ENCODE measurements around the gene NAB2. TPM values are rescaled to one million over a fixed set of nuclear protein-coding genes. Genes with fewer than 3 reads are reported as not detected.
A peak's percentile ranks its signal among the peaks of the same experiment; 100 is the strongest.
"Not testable (repeated sequence)": the region's sequence is repeated elsewhere in the genome, so short reads cannot be mapped to it uniquely, and the experiment has no call there.

The NAB2 gene
- 33.2 TPM for total RNA-seq

DNA sequence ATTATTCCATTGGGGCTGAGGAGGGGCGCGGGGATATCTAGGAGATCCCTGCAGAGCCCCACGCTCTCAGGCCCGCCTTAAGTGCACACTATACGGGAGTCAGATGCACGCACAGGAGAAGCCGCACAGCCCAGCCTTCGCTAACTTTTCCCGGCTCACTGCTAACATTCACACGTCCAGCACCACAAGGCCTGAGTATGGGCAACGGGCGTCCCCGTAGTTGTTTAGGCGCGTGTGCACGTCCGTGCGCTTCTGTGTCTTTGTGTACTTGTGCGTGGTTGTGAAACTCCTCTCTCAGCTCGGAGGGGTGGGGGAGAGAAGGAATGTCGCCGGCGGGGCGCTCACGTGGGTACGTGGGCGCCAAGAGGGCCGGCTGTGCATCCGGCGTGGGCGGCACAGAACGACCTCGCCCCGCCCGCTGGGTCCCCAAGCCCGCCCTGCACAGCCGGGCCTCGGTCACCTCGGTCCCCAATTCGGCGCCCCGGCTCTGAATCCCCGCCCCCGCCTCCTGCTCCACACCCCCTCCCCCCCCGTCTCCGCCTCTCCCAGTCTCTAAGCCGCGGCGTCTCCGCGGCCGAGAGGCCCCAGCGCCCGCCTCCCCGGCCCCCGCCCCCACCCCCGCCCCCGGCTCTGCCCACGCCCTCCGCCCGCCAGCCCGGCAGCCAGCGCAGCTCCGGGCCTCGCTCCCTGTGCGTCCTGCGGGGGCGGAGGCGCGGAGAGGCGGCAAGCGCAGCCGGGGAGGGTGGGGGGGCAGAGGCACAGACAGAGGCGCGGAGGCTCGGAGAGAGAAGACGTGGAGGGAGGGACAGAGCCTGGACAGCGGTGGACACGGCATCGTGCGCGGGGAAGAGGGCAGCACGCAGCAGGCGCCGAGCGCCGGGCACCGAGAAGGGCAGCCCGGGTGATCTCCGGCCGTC is at the start of gene NAB2:
NAB2 (plus strand) TSS at position 761 of the 917 bp plus-strand sequence. CDS start 158 bp downstream, outside the sequence.
- DNase-seq: peak; percentile 87

DNA sequence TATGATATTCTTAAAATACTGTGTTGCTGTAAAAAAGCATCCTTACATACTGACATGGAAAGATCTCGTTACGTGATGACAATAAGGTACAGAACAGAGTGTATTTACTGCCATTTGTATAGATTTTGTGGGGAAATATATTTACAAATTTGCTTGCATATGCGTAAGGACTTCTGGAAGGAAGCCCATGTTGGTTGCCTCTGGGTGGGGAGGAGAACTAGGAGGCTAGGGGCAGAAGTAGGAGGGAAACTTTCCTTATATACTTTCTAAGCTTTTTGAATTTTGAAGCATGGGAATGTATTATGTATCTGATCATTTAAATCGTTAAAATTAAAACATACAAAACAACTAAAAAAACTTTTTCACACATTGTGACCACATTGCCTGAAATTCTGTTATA is 48.7 kb upstream of the NAB2 start:
- no peak for DNase-seq

GRCh38 chr12:57040750-57041149 is 48.2 kb upstream of the NAB2 start:
- no peak for DNase-seq

DNA sequence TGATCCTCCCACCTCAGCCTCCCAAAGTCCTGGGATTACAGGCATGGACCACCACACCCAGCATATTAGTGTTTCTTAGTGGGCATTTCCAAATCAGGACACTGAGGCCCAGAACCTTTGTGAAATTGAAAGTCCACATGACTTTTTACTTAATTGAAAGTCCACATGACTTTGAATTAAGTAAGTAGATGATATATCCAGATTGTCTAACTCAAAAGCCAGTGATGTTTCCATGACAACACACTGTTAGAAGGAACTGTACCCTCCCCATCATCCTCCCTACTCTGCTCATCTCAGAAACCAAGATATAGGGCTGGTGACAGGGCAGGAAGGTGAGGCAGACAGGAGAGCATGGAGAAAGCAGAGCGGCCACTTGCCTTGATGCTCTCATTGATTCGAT is 46.2 kb upstream of the NAB2 start:
- no peak for DNase-seq

DNA sequence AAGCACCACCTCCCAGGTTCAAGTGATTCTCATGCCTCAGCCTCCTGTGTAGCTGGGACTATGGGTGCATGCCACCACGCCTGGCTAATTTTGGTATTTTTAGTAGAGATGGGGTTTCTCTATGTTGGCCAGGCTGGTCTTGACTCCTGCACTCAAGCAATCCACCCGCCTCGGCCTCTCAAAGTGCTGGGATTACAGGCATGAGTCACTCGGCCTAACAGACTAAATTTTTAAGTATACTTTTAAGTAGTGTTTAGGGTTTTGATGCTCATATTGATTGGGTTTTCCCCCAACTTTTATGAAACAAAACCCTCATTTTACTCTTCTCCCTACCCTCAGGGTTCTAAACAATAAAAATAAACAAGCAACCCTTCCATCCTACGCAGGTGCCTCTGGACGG is 44.4 kb upstream of the NAB2 start:
- DNase-seq: no peak

GRCh38 chr12:57044889-57045288 is 44.0 kb upstream of the NAB2 start:
- no peak for DNase-seq

GRCh38 chr12:57046086-57046791 is 42.7 kb upstream of the NAB2 start:
- no peak for DNase-seq

DNA sequence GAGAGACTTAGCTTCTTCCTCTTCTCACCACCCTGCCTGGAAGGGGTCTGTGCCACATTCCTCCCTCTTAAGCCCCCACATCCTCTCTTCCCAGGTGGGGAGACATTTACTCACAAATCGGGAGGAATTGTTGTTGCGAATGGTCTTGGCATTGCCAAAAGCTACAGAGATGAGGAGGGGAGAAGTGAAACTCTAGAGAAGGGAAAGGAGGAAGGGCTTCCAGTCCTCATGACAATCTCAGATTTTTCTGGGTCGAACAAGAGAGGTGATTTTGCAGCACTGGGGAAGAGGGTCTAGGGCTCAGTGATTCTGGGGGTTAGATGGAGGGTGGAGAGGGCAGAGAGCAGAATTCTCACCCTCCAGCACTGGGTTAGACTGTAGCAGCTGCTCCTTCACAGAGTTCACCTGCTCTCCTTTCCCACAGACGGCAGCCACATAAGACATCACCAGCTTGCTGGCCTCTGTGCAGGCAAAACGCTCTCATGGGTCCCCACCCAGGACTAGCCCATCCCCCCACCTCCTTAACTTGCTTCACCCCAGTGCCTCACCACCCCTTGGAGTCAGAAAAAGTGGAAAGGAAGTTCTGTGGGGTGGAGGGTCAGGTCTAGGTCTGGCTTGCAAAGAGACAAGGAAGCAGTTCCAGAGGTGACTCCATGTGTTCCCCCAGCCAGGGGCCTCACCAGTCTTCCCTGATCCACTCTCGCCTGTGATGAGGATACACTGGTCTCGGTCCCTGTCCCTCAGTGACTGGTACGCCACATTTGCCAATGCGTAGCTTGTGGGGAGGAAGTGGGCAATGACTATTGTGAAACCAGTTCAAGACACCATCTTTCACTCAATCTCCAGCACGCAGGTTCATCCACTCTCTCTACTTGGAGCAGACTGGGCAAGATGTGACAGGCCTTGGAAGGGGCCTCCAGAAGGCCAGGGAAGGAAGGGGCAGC is 41.7 kb upstream of the NAB2 start:
- DNase-seq: no peak

- no peak for DNase-seq
Measured at GRCh38 chr12:57047981-57048380, 40.9 kb upstream of the NAB2 start.

DNA sequence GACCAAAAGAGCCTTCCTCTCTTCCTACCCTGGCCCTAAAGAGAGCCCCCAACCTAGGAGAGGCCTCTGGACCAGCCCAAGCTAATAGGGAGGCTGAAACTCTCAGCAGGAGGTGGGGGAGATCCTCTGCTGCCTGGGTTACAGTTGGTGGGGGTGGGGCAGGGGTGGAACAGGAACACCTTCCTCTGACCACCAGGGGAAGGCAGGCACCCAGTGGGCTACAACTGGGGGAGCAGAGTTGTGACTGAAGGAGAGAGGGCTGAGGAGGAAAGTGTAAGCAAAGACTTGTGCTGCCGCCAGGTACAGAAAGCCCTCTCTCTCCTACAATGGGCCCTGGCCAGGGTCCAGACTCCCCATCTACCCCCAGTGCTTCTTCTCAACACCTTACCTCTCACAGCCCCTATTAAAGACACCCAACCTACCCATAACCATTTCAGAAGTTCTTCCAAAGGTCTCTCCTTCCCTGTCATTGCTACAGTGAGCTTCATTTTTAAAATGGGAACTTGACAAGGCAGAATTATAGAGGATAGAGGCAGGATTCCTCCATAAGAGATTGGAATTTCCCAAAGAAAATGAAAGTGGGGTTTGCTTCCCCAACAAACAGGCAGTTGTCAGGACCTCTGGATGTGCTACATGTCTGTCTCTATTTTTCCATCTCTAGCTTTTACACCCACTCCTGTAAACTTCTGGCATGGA is 40.3 kb upstream of the NAB2 start:
- DNase-seq: no peak

DNA sequence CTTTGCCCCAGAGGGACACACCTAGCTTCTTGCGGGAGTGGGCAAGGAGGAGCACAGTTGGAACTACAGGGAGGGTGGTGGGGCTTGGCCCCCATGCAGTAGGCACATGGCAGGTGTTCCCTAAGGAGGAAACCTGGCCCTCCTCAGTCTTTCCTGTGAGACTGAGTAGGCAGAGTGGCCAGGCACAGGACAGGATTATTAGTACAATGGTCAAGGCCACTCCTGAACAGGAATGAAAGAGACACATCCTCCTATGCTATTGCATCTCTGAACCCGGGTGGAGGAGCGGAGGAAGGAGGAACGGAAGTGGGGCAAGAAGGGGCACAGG is 39.8 kb upstream of the NAB2 start:
- DNase-seq: no peak

DNA sequence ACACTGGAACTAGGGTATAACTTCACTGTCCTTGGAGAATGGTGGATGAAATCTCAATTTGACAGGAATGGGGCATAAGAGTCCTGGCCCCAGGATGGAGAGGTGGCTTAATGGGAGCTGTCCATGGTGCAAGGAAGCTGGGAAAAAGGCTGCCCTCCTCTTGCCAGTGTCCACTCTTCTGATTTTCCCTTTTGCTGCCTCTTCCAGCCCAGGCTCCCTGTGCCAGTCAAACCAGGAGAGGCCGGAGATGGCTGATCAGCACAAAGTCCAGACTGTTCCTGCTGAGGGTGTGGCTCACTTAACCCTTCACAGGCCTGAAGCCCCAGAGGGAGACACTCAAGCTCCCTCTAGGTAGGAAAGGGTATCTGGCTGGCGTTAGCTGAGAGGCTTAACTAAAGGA is 39.0 kb upstream of the NAB2 start, which contains the start of gene MYO1A:
MYO1A (minus strand) TSS at position 240 of the 400 bp plus-strand sequence. CDS start 1,806 bp downstream, outside the sequence.
- DNase-seq: no peak

- DNase-seq: no peak
Measured at GRCh38 chr12:57051011-57051410, 37.9 kb upstream of the NAB2 start.

DNA sequence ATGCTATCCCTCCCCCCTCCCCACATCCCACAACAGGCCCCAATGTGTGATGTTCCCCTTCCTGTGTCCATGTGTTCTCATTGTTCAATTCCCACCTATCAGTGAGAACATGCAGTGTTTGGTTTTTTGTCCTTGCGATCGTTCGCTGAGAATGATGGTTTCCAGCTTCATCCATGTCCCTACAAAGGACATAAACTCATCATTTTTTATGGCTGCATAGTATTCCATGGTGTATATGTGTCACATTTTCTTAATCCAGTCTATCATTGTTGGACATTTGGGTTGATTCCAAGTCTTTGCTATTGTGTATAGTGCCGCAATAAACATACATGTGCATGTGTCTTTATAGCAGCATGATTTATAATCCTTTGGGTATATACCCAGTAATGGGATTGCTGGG is 35.8 kb upstream of the NAB2 start:
- not testable (repeated sequence) for DNase-seq

- not testable (repeated sequence) for DNase-seq
Measured at GRCh38 chr12:57053901-57054300, 35.0 kb upstream of the NAB2 start.

DNA sequence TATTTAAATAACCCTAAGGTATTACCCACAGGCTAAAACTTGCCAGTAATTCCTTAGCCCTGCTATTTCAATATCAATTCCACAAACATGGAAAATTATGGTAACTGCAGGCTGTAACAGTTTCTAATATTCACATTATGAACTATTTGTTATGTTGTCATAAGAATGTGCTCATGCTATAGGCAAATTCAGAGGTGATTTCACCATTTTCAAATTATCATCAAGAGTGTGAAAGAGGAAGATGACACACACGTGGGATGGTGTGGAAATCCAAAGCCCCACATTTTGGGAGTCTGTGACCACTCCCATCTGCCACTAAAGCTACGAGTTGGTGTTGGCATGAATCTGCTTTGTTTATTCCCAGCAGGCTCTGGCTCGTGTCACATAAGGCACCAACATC is 33.1 kb upstream of the NAB2 start:
- DNase-seq: no peak

- no peak for DNase-seq
Measured at GRCh38 chr12:57057067-57057751, 31.7 kb upstream of the NAB2 start.

GRCh38 chr12:57058454-57058853 is 30.5 kb upstream of the NAB2 start:
- DNase-seq: no peak

- no peak for DNase-seq
Measured at GRCh38 chr12:57063991-57064685, 24.8 kb upstream of the NAB2 start.

GRCh38 chr12:57066245-57066644 is 22.7 kb upstream of the NAB2 start:
- DNase-seq: no peak

GRCh38 chr12:57069523-57069922 is 19.4 kb upstream of the NAB2 start:
- peak; percentile 22 for DNase-seq
